OCI-LY7 (cell line): ENCODE measurements around the gene C9orf72.
"Not testable (repeated sequence)": the region's sequence is repeated elsewhere in the genome, so short reads cannot be mapped to it uniquely, and the experiment has no call there.

ENCODE experiments used
- EZH2phosphoT487 ChIP-seq: fragments of 200-600 bp; sonication (generic); IDR thresholded peaks from 2 replicates; pipeline ENCODE4 v1.6.1; 2018; ENCODE audit warnings: low read depth, borderline replicate concordance, mild to moderate bottlenecking, mixed run types, antibody characterized with exemption, low read length, moderate library complexity, mixed read lengths
- TF ChIP-seq, protein P1 (sequence below): fragments of 200-600 bp; sonication (generic); conservative IDR thresholded peaks from 2 replicates; pipeline ENCODE4 v1.5.1; 2014; ENCODE audit warnings: mild to moderate bottlenecking, antibody characterized with exemption, low read length, moderate library complexity, mixed read lengths

DNA sequence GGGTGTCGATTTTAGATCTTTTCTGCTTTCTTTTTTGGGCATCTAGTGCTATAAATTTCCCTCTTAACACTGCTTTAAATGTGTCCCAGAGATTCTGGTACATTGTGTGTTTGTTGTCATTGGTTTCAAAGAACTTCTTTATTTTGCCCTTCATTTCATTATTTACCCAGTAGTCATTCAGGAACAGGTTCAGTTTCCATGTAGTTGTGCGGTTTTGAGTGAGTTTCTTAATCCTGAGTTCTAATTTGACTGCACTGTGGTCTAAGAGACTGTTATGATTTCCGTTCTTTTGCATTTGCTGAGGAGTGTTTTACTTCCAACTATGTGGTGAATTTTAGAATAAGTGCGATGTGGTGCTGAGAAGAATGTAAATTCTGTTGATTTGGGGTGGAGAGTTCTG is 38.8 kb upstream of the C9orf72 start:
- TF ChIP-seq, protein P1, sequence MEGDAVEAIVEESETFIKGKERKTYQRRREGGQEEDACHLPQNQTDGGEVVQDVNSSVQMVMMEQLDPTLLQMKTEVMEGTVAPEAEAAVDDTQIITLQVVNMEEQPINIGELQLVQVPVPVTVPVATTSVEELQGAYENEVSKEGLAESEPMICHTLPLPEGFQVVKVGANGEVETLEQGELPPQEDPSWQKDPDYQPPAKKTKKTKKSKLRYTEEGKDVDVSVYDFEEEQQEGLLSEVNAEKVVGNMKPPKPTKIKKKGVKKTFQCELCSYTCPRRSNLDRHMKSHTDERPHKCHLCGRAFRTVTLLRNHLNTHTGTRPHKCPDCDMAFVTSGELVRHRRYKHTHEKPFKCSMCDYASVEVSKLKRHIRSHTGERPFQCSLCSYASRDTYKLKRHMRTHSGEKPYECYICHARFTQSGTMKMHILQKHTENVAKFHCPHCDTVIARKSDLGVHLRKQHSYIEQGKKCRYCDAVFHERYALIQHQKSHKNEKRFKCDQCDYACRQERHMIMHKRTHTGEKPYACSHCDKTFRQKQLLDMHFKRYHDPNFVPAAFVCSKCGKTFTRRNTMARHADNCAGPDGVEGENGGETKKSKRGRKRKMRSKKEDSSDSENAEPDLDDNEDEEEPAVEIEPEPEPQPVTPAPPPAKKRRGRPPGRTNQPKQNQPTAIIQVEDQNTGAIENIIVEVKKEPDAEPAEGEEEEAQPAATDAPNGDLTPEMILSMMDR: not testable (repeated sequence)
- not testable (repeated sequence) for TF ChIP-seq EZH2phosphoT487
